Activated T-cell treated with anti-CD3 and anti-CD28 coated beads, Interleukin-2, amount 50 U/mL, for 24 hours (primary cell): ENCODE results near the gene CD59.
"Not testable (repeated sequence)": the region's sequence is repeated elsewhere in the genome, so short reads cannot be mapped to it uniquely, and the experiment has no call there.

Source experiments
- DNase-seq: peaks from one replicate; pipeline ENCODE4 v3.0.0-alpha.2; 2020
- H3K27ac Mint-ChIP-seq: 2 replicates; pipeline ENCODE4 v1.8.0; 2020; ENCODE audit warnings: mild to moderate bottlenecking, mixed read lengths
- H3K27me3 Mint-ChIP-seq: 2 replicates; pipeline ENCODE4 v1.8.0; 2020; ENCODE audit warnings: mixed read lengths
- H3K36me3 Mint-ChIP-seq: 2 replicates; pipeline ENCODE4 v1.8.0; 2020; ENCODE audit warnings: low read depth, mixed read lengths
- H3K4me1 Mint-ChIP-seq: 2 replicates; pipeline ENCODE4 v1.8.0; 2020; ENCODE audit warnings: low read depth, mixed read lengths
- H3K4me3 Mint-ChIP-seq: 2 replicates; pipeline ENCODE4 v1.8.0; 2020; ENCODE audit warnings: mild to moderate bottlenecking, moderate library complexity, mixed read lengths
- H3K9me3 Mint-ChIP-seq: 2 replicates; pipeline ENCODE4 v1.8.0; 2020; ENCODE audit warnings: mixed read lengths

Gene CD59

GRCh38 chr11:33731723-33732531 lies 4.3 kb downstream of the CD59 start:
- Mint-ChIP-seq H3K4me3 (peak overlapping the region; percentile 54), H3K27me3 (peaks cover 11% of the 10 kb centered on the region), H3K9me3 (no peaks in the 10 kb centered on the region), H3K36me3 (peaks cover 17% of the 10 kb centered on the region), H3K27ac (peak overlapping the region; percentile 89), H3K4me1 (peaks cover 47% of the 10 kb centered on the region)
- DNase-seq = peak; percentile 48

GRCh38 chr11:33730716-33731115 lies 5.5 kb downstream of the CD59 start:
- Mint-ChIP-seq H3K27me3 (peaks cover 9% of the 10 kb centered on the region), H3K36me3 (peaks cover 17% of the 10 kb centered on the region), H3K9me3 (no peaks in the 10 kb centered on the region), H3K27ac (no peak overlapping the region), H3K4me3 (no peak overlapping the region), H3K4me1 (peaks cover 48% of the 10 kb centered on the region)
- no peak for DNase-seq

GRCh38 chr11:33729072-33729664 lies 7.1 kb downstream of the CD59 start:
- not testable (repeated sequence) for H3K27ac Mint-ChIP-seq, H3K4me3 Mint-ChIP-seq, H3K27me3 Mint-ChIP-seq, H3K9me3 Mint-ChIP-seq, DNase-seq
- Mint-ChIP-seq H3K36me3 (peaks cover 17% of the 10 kb centered on the region), H3K4me1 (peaks cover 44% of the 10 kb centered on the region)

GRCh38 chr11:33727539-33727938 lies 8.7 kb downstream of the CD59 start:
- H3K4me3 Mint-ChIP-seq, DNase-seq, H3K27me3 Mint-ChIP-seq, H3K27ac Mint-ChIP-seq, H3K9me3 Mint-ChIP-seq: not testable (repeated sequence)
- Mint-ChIP-seq H3K36me3 (peaks cover 11% of the 10 kb centered on the region), H3K4me1 (peaks cover 49% of the 10 kb centered on the region)

GRCh38 chr11:33725496-33725895 lies 10.7 kb downstream of the CD59 start:
- no peak for DNase-seq
- Mint-ChIP-seq H3K27ac (no peak overlapping the region), H3K36me3 (peaks cover 22% of the 10 kb centered on the region), H3K4me1 (peaks cover 47% of the 10 kb centered on the region), H3K9me3 (no peaks in the 10 kb centered on the region), H3K27me3 (peaks cover 3% of the 10 kb centered on the region), H3K4me3 (no peak overlapping the region)

GRCh38 chr11:33724644-33725035 lies 11.6 kb downstream of the CD59 start:
- Mint-ChIP-seq H3K27me3 (peaks cover 3% of the 10 kb centered on the region), H3K4me1 (peaks cover 50% of the 10 kb centered on the region), H3K4me3 (no peak overlapping the region), H3K27ac (no peak overlapping the region), H3K36me3 (peaks cover 29% of the 10 kb centered on the region), H3K9me3 (no peaks in the 10 kb centered on the region)
- DNase-seq = no peak

GRCh38 chr11:33723238-33723881 lies 12.9 kb downstream of the CD59 start:
- H3K27ac Mint-ChIP-seq = peak overlapping the region; percentile 90
- H3K27me3 Mint-ChIP-seq = no peaks in the 10 kb centered on the region
- peaks cover 49% of the 10 kb centered on the region for H3K4me1 Mint-ChIP-seq
- no peaks in the 10 kb centered on the region for H3K9me3 Mint-ChIP-seq
- no peak for DNase-seq
- no peak overlapping the region for H3K4me3 Mint-ChIP-seq
- peaks cover 36% of the 10 kb centered on the region for H3K36me3 Mint-ChIP-seq

- peaks cover 35% of the 10 kb centered on the region for H3K36me3 Mint-ChIP-seq
- peak overlapping the region; percentile 90 for H3K27ac Mint-ChIP-seq
- H3K9me3 Mint-ChIP-seq = no peaks in the 10 kb centered on the region
- DNase-seq = peak; percentile 61
- H3K4me1 Mint-ChIP-seq = peaks cover 49% of the 10 kb centered on the region
- H3K4me3 Mint-ChIP-seq = no peak overlapping the region
- no peaks in the 10 kb centered on the region for H3K27me3 Mint-ChIP-seq
Measured at GRCh38 chr11:33722590-33723234, 13.5 kb downstream of the CD59 start.

- no peaks in the 10 kb centered on the region for H3K9me3 Mint-ChIP-seq
- H3K27me3 Mint-ChIP-seq = no peaks in the 10 kb centered on the region
- H3K4me1 Mint-ChIP-seq = peaks cover 49% of the 10 kb centered on the region
- DNase-seq = no peak
- H3K4me3 Mint-ChIP-seq = no peak overlapping the region
- no peak overlapping the region for H3K27ac Mint-ChIP-seq
- peaks cover 36% of the 10 kb centered on the region for H3K36me3 Mint-ChIP-seq
Measured at GRCh38 chr11:33721984-33722383, 14.2 kb downstream of the CD59 start.

- Mint-ChIP-seq H3K27ac (no peak overlapping the region), H3K36me3 (peaks cover 40% of the 10 kb centered on the region), H3K4me3 (no peak overlapping the region), H3K9me3 (no peaks in the 10 kb centered on the region), H3K27me3 (no peaks in the 10 kb centered on the region), H3K4me1 (peaks cover 49% of the 10 kb centered on the region)
- no peak for DNase-seq
Measured at GRCh38 chr11:33721426-33721825, 14.8 kb downstream of the CD59 start.

- Mint-ChIP-seq H3K27me3 (no peaks in the 10 kb centered on the region), H3K4me3 (no peak overlapping the region), H3K36me3 (peaks cover 48% of the 10 kb centered on the region), H3K9me3 (no peaks in the 10 kb centered on the region), H3K27ac (no peak overlapping the region), H3K4me1 (peaks cover 40% of the 10 kb centered on the region)
- no peak for DNase-seq
Measured at GRCh38 chr11:33719587-33719986, 16.6 kb downstream of the CD59 start.

GRCh38 chr11:33718440-33718839 lies 17.8 kb downstream of the CD59 start:
- Mint-ChIP-seq H3K9me3 (no peaks in the 10 kb centered on the region), H3K27ac (no peak overlapping the region)

GRCh38 chr11:33716243-33716642 lies 20.0 kb downstream of the CD59 start:
- Mint-ChIP-seq H3K27ac (no peak overlapping the region), H3K4me3 (no peak overlapping the region), H3K27me3 (no peaks in the 10 kb centered on the region), H3K4me1 (peaks cover 7% of the 10 kb centered on the region), H3K9me3 (no peaks in the 10 kb centered on the region), H3K36me3 (peaks cover 53% of the 10 kb centered on the region)
- no peak for DNase-seq

More at GRCh38 chr11:33718440-33718839, 17.8 kb downstream of the CD59 start:
- H3K36me3 Mint-ChIP-seq = peaks cover 55% of the 10 kb centered on the region
- no peak for DNase-seq
- no peak overlapping the region for H3K4me3 Mint-ChIP-seq
- peaks cover 29% of the 10 kb centered on the region for H3K4me1 Mint-ChIP-seq
- H3K27me3 Mint-ChIP-seq = no peaks in the 10 kb centered on the region

GRCh38 chr11:33713856-33714398 lies 22.3 kb downstream of the CD59 start:
- Mint-ChIP-seq H3K36me3 (peaks cover 52% of the 10 kb centered on the region), H3K27ac (no peak overlapping the region), H3K9me3 (no peaks in the 10 kb centered on the region), H3K4me1 (no peaks in the 10 kb centered on the region), H3K27me3 (no peaks in the 10 kb centered on the region), H3K4me3 (no peak overlapping the region)
- DNase-seq = no peak
